ENCODE measurements around the gene SLC6A9. TPM values are rescaled to one million over a fixed set of nuclear protein-coding genes. Genes with fewer than 3 reads are reported as not detected.

The SLC6A9 gene
- total RNA-seq, 1 donor from 2014 or later, result 19.2 TPM

DNA sequence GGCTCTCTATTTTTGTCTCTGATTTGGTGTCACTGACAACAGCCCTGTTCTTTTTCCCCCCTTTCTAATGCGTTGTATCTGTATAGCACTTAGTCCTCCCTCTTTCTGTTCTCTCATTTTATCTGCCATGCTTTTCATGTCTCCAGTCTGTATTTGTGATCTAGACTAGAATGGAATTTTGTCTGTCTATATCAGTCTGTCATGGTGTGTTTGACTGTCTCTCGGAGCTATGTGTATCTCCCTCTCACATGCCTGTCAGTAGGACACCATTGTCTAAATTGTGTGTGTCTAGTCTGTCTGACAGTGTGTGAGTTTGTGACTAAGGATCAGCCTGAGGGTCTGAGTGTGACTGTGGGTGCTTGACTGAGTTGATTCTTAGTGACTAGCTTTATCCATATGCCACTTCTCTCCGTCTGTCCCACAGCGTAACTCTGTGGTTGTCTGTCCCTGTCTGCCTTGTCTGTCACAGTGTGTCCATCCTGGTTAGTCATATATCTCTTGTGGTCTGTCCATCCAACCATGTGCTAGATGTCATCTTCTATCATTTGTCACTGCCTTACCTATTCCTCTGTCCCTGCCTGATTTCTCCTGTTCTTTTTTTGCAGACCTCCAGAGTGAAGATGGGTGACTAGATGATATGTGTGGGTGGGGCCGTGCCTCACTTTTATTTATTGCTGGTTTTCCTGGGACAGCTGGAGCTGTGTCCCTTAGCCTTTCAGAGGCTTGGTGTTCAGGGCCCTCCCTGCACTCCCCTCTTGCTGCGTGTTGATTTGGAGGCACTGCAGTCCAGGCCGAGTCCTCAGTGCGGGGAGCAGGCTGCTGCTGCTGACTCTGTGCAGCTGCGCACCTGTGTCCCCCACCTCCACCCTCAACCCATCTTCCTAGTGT, 53.6 kb downstream of the SLC6A9 start:
- ATAC-seq, result no peak
- Histone ChIP-seq H3K9me3 (no peaks in the 10 kb centered on the region), H3K27ac (no peak overlapping the region), H3K27me3 (no peaks in the 10 kb centered on the region), H3K36me3 (peaks cover 26% of the 10 kb centered on the region), H3K4me3 (no peak overlapping the region), H3K4me1 (peaks cover 31% of the 10 kb centered on the region)
- intact Hi-C loops (cut with DNase I), result no loop called here
- DNase-seq, result no peak
- TF ChIP-seq, protein P1, sequence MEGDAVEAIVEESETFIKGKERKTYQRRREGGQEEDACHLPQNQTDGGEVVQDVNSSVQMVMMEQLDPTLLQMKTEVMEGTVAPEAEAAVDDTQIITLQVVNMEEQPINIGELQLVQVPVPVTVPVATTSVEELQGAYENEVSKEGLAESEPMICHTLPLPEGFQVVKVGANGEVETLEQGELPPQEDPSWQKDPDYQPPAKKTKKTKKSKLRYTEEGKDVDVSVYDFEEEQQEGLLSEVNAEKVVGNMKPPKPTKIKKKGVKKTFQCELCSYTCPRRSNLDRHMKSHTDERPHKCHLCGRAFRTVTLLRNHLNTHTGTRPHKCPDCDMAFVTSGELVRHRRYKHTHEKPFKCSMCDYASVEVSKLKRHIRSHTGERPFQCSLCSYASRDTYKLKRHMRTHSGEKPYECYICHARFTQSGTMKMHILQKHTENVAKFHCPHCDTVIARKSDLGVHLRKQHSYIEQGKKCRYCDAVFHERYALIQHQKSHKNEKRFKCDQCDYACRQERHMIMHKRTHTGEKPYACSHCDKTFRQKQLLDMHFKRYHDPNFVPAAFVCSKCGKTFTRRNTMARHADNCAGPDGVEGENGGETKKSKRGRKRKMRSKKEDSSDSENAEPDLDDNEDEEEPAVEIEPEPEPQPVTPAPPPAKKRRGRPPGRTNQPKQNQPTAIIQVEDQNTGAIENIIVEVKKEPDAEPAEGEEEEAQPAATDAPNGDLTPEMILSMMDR (IDR thresholded peaks at IDR 0.05), result no peak

DNA sequence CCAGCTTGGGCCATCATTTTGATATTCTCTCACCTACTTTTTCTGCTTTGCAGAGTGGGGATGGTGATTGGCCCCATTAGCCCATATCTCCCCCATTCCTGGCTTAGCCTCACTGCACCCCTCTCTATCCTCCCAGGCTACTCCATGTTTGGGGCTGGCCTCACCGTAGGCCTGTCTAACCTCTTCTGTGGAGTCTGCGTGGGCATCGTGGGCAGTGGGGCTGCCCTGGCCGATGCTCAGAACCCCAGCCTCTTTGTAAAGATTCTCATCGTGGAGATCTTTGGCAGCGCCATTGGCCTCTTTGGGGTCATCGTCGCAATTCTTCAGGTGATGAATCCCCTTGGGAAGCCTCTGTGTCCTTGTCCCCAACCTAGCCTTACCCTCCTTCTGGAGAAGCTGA, 54.4 kb downstream of the SLC6A9 start:
- DNase-seq, result no peak
- no peak for ATAC-seq
- Histone ChIP-seq H3K27me3 (no peaks in the 10 kb centered on the region), H3K4me3 (no peak overlapping the region), H3K4me1 (peaks cover 31% of the 10 kb centered on the region), H3K9me3 (no peaks in the 10 kb centered on the region), H3K36me3 (peaks cover 34% of the 10 kb centered on the region), H3K27ac (no peak overlapping the region)
- intact Hi-C loops (cut with DNase I), result no loop called here
- TF ChIP-seq, protein P1 (IDR thresholded peaks at IDR 0.05), result no peak

DNA sequence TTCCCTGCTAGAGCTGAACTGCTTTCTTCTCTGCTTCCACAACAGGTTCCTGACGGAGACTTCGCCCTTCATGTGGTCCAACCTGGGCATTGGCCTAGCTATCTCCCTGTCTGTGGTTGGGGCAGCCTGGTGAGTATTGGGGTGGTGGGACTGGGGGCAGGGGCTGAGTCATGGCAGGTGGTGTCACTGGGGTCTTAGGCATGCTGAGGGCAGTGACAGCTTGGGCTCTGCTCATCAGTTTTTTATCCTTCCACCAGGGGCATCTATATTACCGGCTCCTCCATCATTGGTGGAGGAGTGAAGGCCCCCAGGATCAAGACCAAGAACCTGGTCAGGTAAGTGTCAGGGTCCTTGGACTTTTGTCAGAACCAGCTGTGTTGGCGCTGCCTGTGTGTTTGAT, 55.2 kb downstream of the SLC6A9 start:
- Histone ChIP-seq H3K27ac (no peak overlapping the region), H3K4me1 (peaks cover 32% of the 10 kb centered on the region), H3K9me3 (no peaks in the 10 kb centered on the region), H3K36me3 (peaks cover 36% of the 10 kb centered on the region), H3K27me3 (no peaks in the 10 kb centered on the region), H3K4me3 (peak overlapping the region; percentile 94)
- intact Hi-C loops (cut with DNase I), result no loop called here
- ATAC-seq (no peak), DNase-seq (no peak)
- TF ChIP-seq, protein P1 (IDR thresholded peaks at IDR 0.05), result no peak

DNA sequence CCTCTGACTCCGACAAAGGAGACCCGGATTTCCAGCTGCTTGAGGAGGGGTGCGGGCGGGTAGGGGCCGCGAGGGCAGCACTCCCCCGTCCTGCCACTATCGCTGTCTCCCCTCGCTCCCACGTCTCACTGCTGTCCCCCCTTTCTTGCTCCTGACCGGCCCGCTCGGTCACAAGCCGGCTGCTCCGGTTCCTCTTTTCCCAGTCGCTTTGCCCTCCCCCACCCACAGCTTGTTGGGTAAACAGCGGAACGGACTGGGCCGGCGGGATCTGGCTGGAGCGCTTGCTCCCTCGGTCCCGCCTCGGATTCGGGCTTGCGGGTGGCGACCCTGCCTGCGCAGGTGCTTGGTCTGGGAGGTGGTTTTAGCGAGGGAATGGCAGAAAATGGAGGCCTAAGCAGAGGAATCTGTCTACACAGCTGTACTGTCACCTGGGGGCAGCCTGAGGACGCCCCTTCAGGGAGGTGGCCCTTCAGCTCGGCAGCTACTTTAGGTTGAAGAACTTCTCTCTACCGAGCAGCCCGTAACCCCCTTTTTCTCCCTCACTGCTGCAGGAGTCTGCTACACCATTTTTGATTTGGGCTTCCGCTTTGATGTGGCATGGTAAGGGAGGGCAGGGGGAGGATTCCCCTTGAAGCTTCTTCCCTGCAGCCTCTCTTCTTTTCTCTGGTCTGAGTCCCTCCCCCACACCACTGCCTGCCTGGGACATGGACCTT, 55.9 kb downstream of the SLC6A9 start:
- peak overlapping the region; percentile 95 for H3K27ac ChIP-seq
- peaks cover 36% of the 10 kb centered on the region for H3K36me3 ChIP-seq
- DNase-seq (peak; percentile 91), ATAC-seq (peak; percentile 68)
- H3K4me3 ChIP-seq, result peak overlapping the region; percentile 94
- TF ChIP-seq, protein P1 (IDR thresholded peaks at IDR 0.05), result no peak
- H3K4me1 ChIP-seq, result peaks cover 38% of the 10 kb centered on the region
- no peaks in the 10 kb centered on the region for H3K27me3 ChIP-seq
- intact Hi-C loops (cut with DNase I), result no loop called here
- no peaks in the 10 kb centered on the region for H3K9me3 ChIP-seq

DNA sequence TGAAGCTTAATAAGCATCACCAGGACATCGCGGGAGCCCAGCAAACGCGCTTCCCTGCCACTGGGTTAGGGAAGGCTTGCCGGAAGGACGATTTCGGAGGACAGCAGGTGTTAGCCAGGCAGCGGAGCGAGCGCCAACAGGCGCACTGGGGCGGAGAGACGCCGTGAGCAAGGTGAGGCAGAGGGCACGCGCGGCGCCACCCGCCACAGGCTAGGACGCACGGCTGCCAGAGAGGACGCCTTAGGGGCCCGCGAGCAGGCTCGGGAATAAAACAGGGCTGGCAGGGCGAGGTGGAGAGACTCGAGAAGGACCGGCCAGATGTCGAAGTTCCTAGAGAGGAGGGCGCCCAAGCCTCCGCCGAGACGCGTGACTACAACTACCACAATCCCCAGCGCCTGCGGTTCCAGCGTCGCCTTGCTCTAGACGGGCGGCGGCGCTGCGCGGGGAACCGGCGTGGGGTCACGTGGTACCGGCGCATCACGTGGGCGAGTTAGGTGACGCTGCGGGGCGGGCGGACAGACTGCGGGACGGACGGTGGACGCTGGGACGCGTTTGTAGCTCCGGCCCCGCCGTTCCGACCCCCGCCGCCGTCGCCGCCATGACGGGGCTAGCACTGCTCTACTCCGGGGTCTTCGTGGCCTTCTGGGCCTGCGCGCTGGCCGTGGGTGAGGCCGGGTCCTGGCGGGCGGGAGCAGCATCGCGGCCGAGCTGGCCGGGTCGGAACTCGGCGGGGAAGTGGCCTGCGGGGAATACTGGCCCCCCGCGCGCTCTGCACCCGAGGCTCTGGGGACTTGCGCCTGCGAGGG, 56.6 kb downstream of the SLC6A9 start, which contains the start of gene ATP6V0B:
Gene ATP6V0B, plus strand, starts transcription at position 518 of the 806 bp plus-strand sequence. Its CDS starts 81 bp downstream, at position 599.
- intact Hi-C loops (cut with DNase I), result no loop called here
- TF ChIP-seq, protein P1 (IDR thresholded peaks at IDR 0.05), result peak; percentile 33

More for the DNA sequence above, 56.6 kb downstream of the SLC6A9 start, which contains the start of gene ATP6V0B:
- Histone ChIP-seq H3K4me3 (peak within 1 kb of the TSS; percentile 94), H3K36me3 (peaks cover 36% of the 10 kb centered on the region), H3K27me3 (no peaks in the 10 kb centered on the region), H3K27ac (peak within 1 kb of the TSS; percentile 95), H3K4me1 (peaks cover 40% of the 10 kb centered on the region), H3K9me3 (no peaks in the 10 kb centered on the region)
- DNase-seq, result peak; percentile 99
- ATAC-seq, result peak; percentile 89

All from upper lobe of right lung (tissue), 1 donor.